ENCODE measurements around the gene UTY. TPM values are rescaled to one million over a fixed set of nuclear protein-coding genes. Genes with fewer than 3 reads are reported as not detected.

Gene UTY
- total RNA-seq, 1 experiment from 2014 or later, result 5.9 TPM

DNA sequence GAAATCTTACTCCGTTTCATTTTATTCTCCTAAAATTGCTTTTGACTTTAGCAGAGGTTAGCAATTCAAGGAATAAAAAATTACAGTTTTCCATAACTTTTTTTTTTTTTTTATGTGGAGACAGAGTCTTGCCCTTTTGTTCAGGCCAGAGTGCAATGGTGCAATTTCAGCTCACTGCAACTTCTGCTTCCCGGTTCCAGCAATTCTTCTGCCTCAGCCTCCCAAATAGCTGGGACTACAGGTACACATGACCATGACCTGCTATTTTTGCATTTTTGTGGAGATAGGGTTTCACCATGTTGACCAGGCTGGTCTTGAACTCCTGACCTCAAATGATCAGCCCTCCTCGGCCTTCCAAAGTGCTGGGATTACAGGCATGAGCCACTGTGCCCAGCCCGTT, 179.0 kb downstream of the UTY start:
- RAD21 ChIA-PET (ENCODE audit: low non-redundant PET in 1 of 2, low total read pairs in 2 of 2, uncharacterized antibody in 2 of 2, unreplicated experiment in 2 of 2), result no interaction called here
- Histone ChIP-seq H3K27ac (ENCODE audit: low read depth, low read length) (no peak overlapping the region), H3K4me1 (ENCODE audit: control insufficient read depth in 1 of 2, insufficient read depth in 2 of 2, low read length in 2 of 2) (no peaks in the 10 kb centered on the region), H3K9me2 (ENCODE audit: insufficient read depth) (no peaks in the 10 kb centered on the region), H4K20me1 (ENCODE audit: insufficient read depth) (no peaks in the 10 kb centered on the region), H2AFZ (ENCODE audit: low read depth, low read length, poor library complexity, severe bottlenecking) (no peak overlapping the region), H3K79me2 (ENCODE audit: insufficient read depth, low read length) (no peaks in the 10 kb centered on the region), H3K36me3 (ENCODE audit: control insufficient read depth in 1 of 2, insufficient read depth in 2 of 2, low read length in 2 of 2) (no peaks in the 10 kb centered on the region), H3K9me3 (ENCODE audit: control insufficient read depth in 1 of 2, insufficient read depth in 1 of 2, low read depth in 1 of 2, low read length in 2 of 2) (no peaks in the 10 kb centered on the region), H3K4me3 (replicated peaks in 1 of 2; ENCODE audit: low read depth in 1 of 2, low read length in 2 of 2) (no peak overlapping the region), H3K27me3 (ENCODE audit: insufficient read depth, low read length) (no peaks in the 10 kb centered on the region), H3K9ac (ENCODE audit: low read length) (no peak overlapping the region), H3K4me2 (ENCODE audit: low read length) (no peak overlapping the region)
- DNase-seq (ENCODE audit: low read depth, low spot score) (no peak), ATAC-seq (no peak)
- POLR2A ChIA-PET, result no interaction called here
- no peak for TF ChIP-seq SRF (IDR thresholded peaks at IDR 0.05; ENCODE audit: low read depth)
- no peak for TF ChIP-seq EZH2phosphoT487 (IDR thresholded peaks at IDR 0.05; ENCODE audit: borderline replicate concordance)
- no peak for TF ChIP-seq EZH2 (IDR thresholded peaks at IDR 0.05)
- TF ChIP-seq, protein P1, sequence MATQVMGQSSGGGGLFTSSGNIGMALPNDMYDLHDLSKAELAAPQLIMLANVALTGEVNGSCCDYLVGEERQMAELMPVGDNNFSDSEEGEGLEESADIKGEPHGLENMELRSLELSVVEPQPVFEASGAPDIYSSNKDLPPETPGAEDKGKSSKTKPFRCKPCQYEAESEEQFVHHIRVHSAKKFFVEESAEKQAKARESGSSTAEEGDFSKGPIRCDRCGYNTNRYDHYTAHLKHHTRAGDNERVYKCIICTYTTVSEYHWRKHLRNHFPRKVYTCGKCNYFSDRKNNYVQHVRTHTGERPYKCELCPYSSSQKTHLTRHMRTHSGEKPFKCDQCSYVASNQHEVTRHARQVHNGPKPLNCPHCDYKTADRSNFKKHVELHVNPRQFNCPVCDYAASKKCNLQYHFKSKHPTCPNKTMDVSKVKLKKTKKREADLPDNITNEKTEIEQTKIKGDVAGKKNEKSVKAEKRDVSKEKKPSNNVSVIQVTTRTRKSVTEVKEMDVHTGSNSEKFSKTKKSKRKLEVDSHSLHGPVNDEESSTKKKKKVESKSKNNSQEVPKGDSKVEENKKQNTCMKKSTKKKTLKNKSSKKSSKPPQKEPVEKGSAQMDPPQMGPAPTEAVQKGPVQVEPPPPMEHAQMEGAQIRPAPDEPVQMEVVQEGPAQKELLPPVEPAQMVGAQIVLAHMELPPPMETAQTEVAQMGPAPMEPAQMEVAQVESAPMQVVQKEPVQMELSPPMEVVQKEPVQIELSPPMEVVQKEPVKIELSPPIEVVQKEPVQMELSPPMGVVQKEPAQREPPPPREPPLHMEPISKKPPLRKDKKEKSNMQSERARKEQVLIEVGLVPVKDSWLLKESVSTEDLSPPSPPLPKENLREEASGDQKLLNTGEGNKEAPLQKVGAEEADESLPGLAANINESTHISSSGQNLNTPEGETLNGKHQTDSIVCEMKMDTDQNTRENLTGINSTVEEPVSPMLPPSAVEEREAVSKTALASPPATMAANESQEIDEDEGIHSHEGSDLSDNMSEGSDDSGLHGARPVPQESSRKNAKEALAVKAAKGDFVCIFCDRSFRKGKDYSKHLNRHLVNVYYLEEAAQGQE (IDR thresholded peaks at IDR 0.05; ENCODE audit: low read depth), result no peak
- TF ChIP-seq, protein P2, sequence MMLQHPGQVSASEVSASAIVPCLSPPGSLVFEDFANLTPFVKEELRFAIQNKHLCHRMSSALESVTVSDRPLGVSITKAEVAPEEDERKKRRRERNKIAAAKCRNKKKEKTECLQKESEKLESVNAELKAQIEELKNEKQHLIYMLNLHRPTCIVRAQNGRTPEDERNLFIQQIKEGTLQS (IDR thresholded peaks at IDR 0.05), result no peak
- no peak for TF ChIP-seq ZNF274 (IDR thresholded peaks at IDR 0.05; ENCODE audit: low read depth, low read length)
- TF ChIP-seq YY1 (IDR thresholded peaks at IDR 0.05; ENCODE audit: extremely low read depth, insufficient replicate concordance, low read depth, low read length), result no peak
- CTCF ChIA-PET, result no interaction called here
- BruUV-seq (replicated peaks), result no TSS peak
- intact Hi-C loops (cut with micrococcal nuclease), result no loop called here
